ENCODE measurements around the gene NPR3. TPM values are rescaled to one million over a fixed set of nuclear protein-coding genes. Genes with fewer than 3 reads are reported as not detected.

NPR3 gene
- total and polyA plus RNA-seq, 2 of the 8 experiments (the other 6 are each of a cell fraction or from before 2014, with no cell fraction given) = not detected

GRCh38 chr5:32802764-32803163 lies 91.6 kb downstream of the NPR3 start:
- Histone ChIP-seq H3K4me2 (ENCODE audit: insufficient read depth in 1 of 2, low read depth in 2 of 2, low read length in 2 of 2) (no peak overlapping the region), H3K4me1 (replicated peaks in 1 of 4; ENCODE audit: control insufficient read depth in 3 of 4, insufficient read depth in 4 of 4, low read length in 3 of 4) (no peaks in the 10 kb centered on the region), H3K56ac (replicated peaks; ENCODE audit: insufficient read length, low read depth, low read length) (no peak overlapping the region), H3K14ac (ENCODE audit: insufficient read length) (no peak overlapping the region), H3K23ac (ENCODE audit: insufficient read length) (no peak overlapping the region), H2BK120ac (replicated peaks; ENCODE audit: low read depth, low read length) (no peak overlapping the region), H3K36me3 (ENCODE audit: control insufficient read depth in 2 of 4, insufficient read depth in 4 of 4, low read length in 3 of 4) (no peaks in the 10 kb centered on the region), H4K5ac (ENCODE audit: insufficient read length, low read depth, low read length) (no peak overlapping the region), H2AK5ac (ENCODE audit: low read depth, low read length) (no peak overlapping the region), H3K27me3 (replicated peaks in 1 of 4; ENCODE audit: control insufficient read depth in 3 of 4, extremely low read depth in 1 of 4, insufficient read depth in 3 of 4, low read length in 3 of 4) (no peaks in the 10 kb centered on the region), H2AFZ (ENCODE audit: low read length) (no peak overlapping the region), H3K4ac (replicated peaks; ENCODE audit: insufficient read length, low read depth, low read length) (no peak overlapping the region), H4K20me1 (replicated peaks in 1 of 2; ENCODE audit: control insufficient read depth in 1 of 2, insufficient read depth in 2 of 2, low read length in 2 of 2) (no peaks in the 10 kb centered on the region), H4K91ac (replicated peaks; ENCODE audit: insufficient read length, low read length) (no peak overlapping the region), H2BK15ac (ENCODE audit: low read length) (no peak overlapping the region), H2BK20ac (ENCODE audit: low read length) (no peak overlapping the region), H3K79me1 (ENCODE audit: low read depth, low read length) (no peaks in the 10 kb centered on the region), H3K18ac (ENCODE audit: extremely low read depth, low read length) (no peak overlapping the region), H2BK12ac (ENCODE audit: low read depth, low read length) (no peak overlapping the region), H3K4me3 (ENCODE audit: extremely low read depth in 1 of 4, insufficient read depth in 2 of 4, low read depth in 3 of 4, low read length in 4 of 4) (no peak overlapping the region), H4K8ac (ENCODE audit: extremely low read depth, insufficient read depth, low read length) (no peak overlapping the region), H2BK5ac (ENCODE audit: low read depth, low read length) (no peak overlapping the region), H3K9ac (replicated peaks in 1 of 4; ENCODE audit: extremely low read depth in 1 of 4, low read depth in 3 of 4, low read length in 3 of 4) (no peak overlapping the region), H3K27ac (ENCODE audit: low read depth, low read length) (no peak overlapping the region), H3K79me2 (ENCODE audit: control insufficient read depth in 1 of 2, insufficient read depth in 2 of 2, low read length in 2 of 2) (no peaks in the 10 kb centered on the region), H3K9me3 (ENCODE audit: insufficient read depth in 2 of 2, low read depth in 1 of 2, low read length in 1 of 2) (no peaks in the 10 kb centered on the region), H3K23me2 (ENCODE audit: low read depth, low read length) (no peaks in the 10 kb centered on the region)
- DNase-seq (ENCODE audit: low read depth in 1 of 2, low spot score in 2 of 2) (no peak), FAIRE-seq (no peak)
- TF ChIP-seq RNF2 (IDR thresholded peaks at IDR 0.05; ENCODE audit: borderline replicate concordance, low read depth, low read length, missing control alignments, poor library complexity, severe bottlenecking) (no peak), RFX5 (IDR thresholded peaks at IDR 0.05; ENCODE audit: borderline replicate concordance, low read depth, low read length) (no peak), EP300 (IDR thresholded peaks at IDR 0.05; ENCODE audit: borderline replicate concordance in 1 of 2, low read depth in 2 of 2, low read length in 2 of 2) (no peak), TCF12 (IDR thresholded peaks at IDR 0.05; ENCODE audit: low read depth, low read length) (no peak), NANOG (IDR thresholded peaks at IDR 0.05; ENCODE audit: insufficient read depth, low read depth, low read length, poor library complexity, severe bottlenecking) (no peak), SIRT6 (IDR thresholded peaks at IDR 0.05; ENCODE audit: low read length) (no peak), CHD1 (IDR thresholded peaks at IDR 0.05; ENCODE audit: low read depth, low read length) (no peak)
- ChIA-PET POLR2A (ENCODE audit: partially characterized antibody) (no interaction called here), CTCF (ENCODE audit: partially characterized antibody) (no interaction called here)
- WGBS, 2 experiments (ENCODE audit: extremely low coverage in 1 of 2, insufficient coverage in 1 of 2, insufficient read length in 1 of 2, insufficient replicate concordance in 2 of 2, low coverage in 1 of 2, low lambda C conversion rate in 2 of 2, missing lambda C conversion rate in 1 of 2) = 91% methylated on average over 7 of the region's 7 CpGs; no CpG with 5 or more reads in 1 of the 2 experiments

All from H1 (cell line).